HG03175 (cell line): ENCODE data around the gene ZNF750.

Experiments
- ATAC-seq: cut with Tn5 transposase; IDR thresholded peaks from one replicate; pipeline ENCODE4 v1.9.1; 2021; ENCODE audit warnings: mild to moderate bottlenecking, moderate library complexity; ENCODE audit not compliant: unreplicated experiment

Gene ZNF750

GRCh38 chr17:82860606-82861392 is 21.0 kb upstream of the ZNF750 start:
- ATAC-seq: no peak

- no peak for ATAC-seq
Observed at GRCh38 chr17:82859431-82860403, 19.9 kb upstream of the ZNF750 start.

GRCh38 chr17:82858376-82859126 is 18.7 kb upstream of the ZNF750 start:
- ATAC-seq: no peak

- no peak for ATAC-seq
Observed at GRCh38 chr17:82856361-82856760, 16.5 kb upstream of the ZNF750 start.

- no peak for ATAC-seq
Observed at GRCh38 chr17:82854226-82854625, 14.4 kb upstream of the ZNF750 start.

GRCh38 chr17:82851381-82851780 is 11.6 kb upstream of the ZNF750 start:
- no peak for ATAC-seq

- no peak for ATAC-seq
Observed at GRCh38 chr17:82849076-82849945, 9.5 kb upstream of the ZNF750 start.

GRCh38 chr17:82848022-82848592 is 8.3 kb upstream of the ZNF750 start:
- no peak for ATAC-seq

- no peak for ATAC-seq
Observed at GRCh38 chr17:82846061-82846691, 6.4 kb upstream of the ZNF750 start.

GRCh38 chr17:82845163-82845807 is 5.5 kb upstream of the ZNF750 start:
- ATAC-seq: no peak

GRCh38 chr17:82844796-82845162 is 5.0 kb upstream of the ZNF750 start:
- ATAC-seq: no peak

GRCh38 chr17:82843904-82844680 is 4.3 kb upstream of the ZNF750 start:
- ATAC-seq: no peak

- no peak for ATAC-seq
Observed at GRCh38 chr17:82841921-82842596, 2.2 kb upstream of the ZNF750 start.

GRCh38 chr17:82840431-82840831 is 609 bp upstream of the ZNF750 start:
- ATAC-seq: no peak

GRCh38 chr17:82838386-82839063 is 1.3 kb downstream of the ZNF750 start:
- ATAC-seq: no peak

- ATAC-seq: no peak
Observed at GRCh38 chr17:82837586-82838320, 2.1 kb downstream of the ZNF750 start.
